Motor neuron (in vitro differentiated cells): Measurements from ENCODE around the gene KRT8. TPM values are rescaled to one million over a fixed set of nuclear protein-coding genes. Genes with fewer than 3 reads are reported as not detected.
A peak's percentile ranks its signal among the peaks of the same experiment; 100 is the strongest.
"Not testable (repeated sequence)": the region's sequence is repeated elsewhere in the genome, so short reads cannot be mapped to it uniquely, and the experiment has no call there.

ENCODE experiments used
- ATAC-seq, 8 experiments: fragments of 200-7000 bp; cut with Tn5 transposase; replicated peaks in 6 of 8; 2 replicates each; pipeline ENCODE4 v1.8.0; 2021; ENCODE audit warnings: mild to moderate bottlenecking in 8 of 8, moderate library complexity in 8 of 8
- H3K27ac ChIP-seq, 2 donors: fragments of 250-450 bp; sonication (Bioruptor Pico); 2 replicates each; pipeline ENCODE4 v1.9.0; 2021; ENCODE audit warnings: antibody characterized with exemption in 2 of 2, mild to moderate bottlenecking in 2 of 2, moderate library complexity in 1 of 2
- H3K4me1 ChIP-seq, 2 donors: fragments of 250-450 bp; sonication (Bioruptor Pico); replicated peaks in 1 of 2; 2 replicates each; pipeline ENCODE4 v1.6.1; 2021; ENCODE audit warnings: antibody characterized with exemption in 2 of 2, mild to moderate bottlenecking in 2 of 2, moderate library complexity in 1 of 2
- H3K4me3 ChIP-seq, 5 donors: fragments of 250-450 bp; sonication (Bioruptor Pico); 2 replicates each; pipeline ENCODE4 v1.9.0; 2021; ENCODE audit warnings: antibody characterized with exemption in 5 of 5, mild to moderate bottlenecking in 5 of 5, moderate library complexity in 4 of 5
- WGBS, 10 experiments: fragments of 450-650 bp; shearing (Covaris generic); methylation state at CpG; one replicate each; pipeline ENCODE4 v1.0.0; 2022; 5-methylcytosine and 5-hydroxymethylcytosine counted together
- in situ Hi-C, 9 experiments: fragments of 400-800 bp; cut with MboI; loops; one replicate each; pipeline ENCODE4 v1.15.0; 2021; ENCODE audit warnings: low sequenced_read_pairs in 9 of 9, low pct_unique_long_range_greater_than_20kb in 2 of 9; ENCODE audit not compliant: unreplicated experiment in 9 of 9
- total RNA-seq, 8 experiments: library from RNA; unstranded; fragments of 300-600 nt; gene quantifications; 2 replicates each; pipeline versions ENCODE4 v1.2.3 to v1.2.4, GENCODE V29; 2022

The KRT8 gene
- 10 to 100 TPM in 2 of 8 experiments, 1 to 10 TPM in 6; 1.2 to 11.5 (median 8.3) TPM for total RNA-seq

- Histone ChIP-seq H3K4me3 (peak within 1 kb of the TSS in 3 of 5 donors; percentile 27 to 31 (median 31)), H3K4me1 (peaks cover 38 to 51% of the 10 kb centered on the region in 2 donors), H3K27ac (peak within 1 kb of the TSS in 1 of 2 donors; percentile 78)
- 73 to 80% methylated on average over 1 to 3 of the region's 33 CpGs; no CpG with 5 or more reads in 8 of the 10 experiments for WGBS, 10 experiments
- ATAC-seq: peak in 1 of 8 experiments; percentile 14
- in situ Hi-C loops: not testable (repeated sequence)
These were observed at the start of gene KRT8 for GRCh38 chr12:52904509-52905300. TSS of gene KRT8 (minus strand) at chr12:52905076. CDS start at chr12:52904981, 95 bp downstream.

- no peak overlapping the region for H3K27ac ChIP-seq
- 17 to 100% (median 83%) methylated on average over 1 to 6 of the region's 7 CpGs; no CpG with 5 or more reads in 2 of the 10 experiments for whole genome bisulfite sequencing, 10 experiments
- peaks cover 0 to 12% of the 10 kb centered on the region in 2 donors for H3K4me1 ChIP-seq
- in situ Hi-C loops: no loop called here
- no peak for ATAC-seq
- H3K4me3 ChIP-seq: no peak overlapping the region
These were observed 48.4 kb upstream of the KRT8 start for GRCh38 chr12:52953181-52953841.

- peaks cover 0 to 12% of the 10 kb centered on the region in 2 donors for H3K4me1 ChIP-seq
- 67 to 100% (median 83%) methylated on average over 1 to 10 of the region's 15 CpGs; no CpG with 5 or more reads in 1 of the 10 experiments for WGBS, 10 experiments
- no peak for ATAC-seq
These were observed 47.4 kb upstream of the KRT8 start for GRCh38 chr12:52952076-52952801.

GRCh38 chr12:52951640-52952039 lies 46.8 kb upstream of the KRT8 start:
- 60 to 79% methylated on average over 1 to 3 of the region's 6 CpGs; no CpG with 5 or more reads in 8 of the 10 experiments for WGBS, 10 experiments
- Histone ChIP-seq H3K4me3 (no peak overlapping the region), H3K4me1 (peaks cover 0 to 18% of the 10 kb centered on the region in 2 donors), H3K27ac (no peak overlapping the region)
- ATAC-seq: no peak
- in situ Hi-C loops: no loop called here

More at GRCh38 chr12:52952076-52952801, 47.4 kb upstream of the KRT8 start:
- in situ Hi-C loops: no loop called here
- Histone ChIP-seq H3K27ac (no peak overlapping the region), H3K4me3 (no peak overlapping the region)

- Histone ChIP-seq H3K4me1 (peaks cover 0 to 19% of the 10 kb centered on the region in 2 donors), H3K27ac (no peak overlapping the region), H3K4me3 (no peak overlapping the region)
- 80 to 100% (median 100%) methylated on average over 1 of the region's 1 CpG; no CpG with 5 or more reads in 3 of the 10 experiments for WGBS, 10 experiments
- ATAC-seq: no peak
- in situ Hi-C loops: no loop called here
These were observed 46.2 kb upstream of the KRT8 start for GRCh38 chr12:52951126-52951525.

GRCh38 chr12:52950553-52950952 lies 45.7 kb upstream of the KRT8 start:
- in situ Hi-C loops: no loop called here
- Histone ChIP-seq H3K27ac (no peak overlapping the region), H3K4me1 (peaks cover 0 to 25% of the 10 kb centered on the region in 2 donors), H3K4me3 (no peak overlapping the region)
- no peak for ATAC-seq
- 60 to 100% (median 90%) methylated on average over 2 to 4 of the region's 7 CpGs; no CpG with 5 or more reads in 5 of the 10 experiments for WGBS, 10 experiments

GRCh38 chr12:52949413-52950331 lies 44.8 kb upstream of the KRT8 start:
- peak overlapping the region in 4 of 5 donors; percentile 29 to 36 (median 34) for H3K4me3 ChIP-seq
- ATAC-seq: peak; percentile 69 to 89 (median 79)
- in situ Hi-C loops: no loop called here
- no peak overlapping the region for H3K27ac ChIP-seq
- H3K4me1 ChIP-seq: peaks cover 0 to 28% of the 10 kb centered on the region in 2 donors
- 0 to 100% (median 42%) methylated on average over 1 to 9 of the region's 13 CpGs; no CpG with 5 or more reads in 2 of the 10 experiments for WGBS, 10 experiments

GRCh38 chr12:52947738-52948423 lies 43.0 kb upstream of the KRT8 start:
- in situ Hi-C loops: no loop called here
- no peak overlapping the region for H3K27ac ChIP-seq
- no peak overlapping the region for H3K4me3 ChIP-seq
- 40 to 100% (median 60%) methylated on average over 1 to 7 of the region's 12 CpGs; no CpG with 5 or more reads in 2 of the 10 experiments for WGBS, 10 experiments
- peaks cover 0 to 28% of the 10 kb centered on the region in 2 donors for H3K4me1 ChIP-seq
- no peak for ATAC-seq

GRCh38 chr12:52946797-52947547 lies 42.1 kb upstream of the KRT8 start:
- 50 to 97% (median 89%) methylated on average over 1 to 7 of the region's 10 CpGs; no CpG with 5 or more reads in 1 of the 10 experiments for WGBS, 10 experiments
- H3K4me3 ChIP-seq: no peak overlapping the region
- in situ Hi-C loops: no loop called here
- no peak for ATAC-seq
- H3K27ac ChIP-seq: no peak overlapping the region
- H3K4me1 ChIP-seq: peaks cover 0 to 28% of the 10 kb centered on the region in 2 donors

- no peak overlapping the region for H3K4me3 ChIP-seq
- peaks cover 0 to 28% of the 10 kb centered on the region in 2 donors for H3K4me1 ChIP-seq
- H3K27ac ChIP-seq: no peak overlapping the region
- in situ Hi-C loops: no loop called here
- ATAC-seq: no peak
- 0 to 60% (median 20%) methylated on average over 1 of the region's 1 CpG; no CpG with 5 or more reads in 6 of the 10 experiments for WGBS, 10 experiments
These were observed 41.5 kb upstream of the KRT8 start for GRCh38 chr12:52946334-52946733.
